Right ventricle myocardium superior (tissue), 1 donor: ENCODE results near the gene TUNAR. TPM values are rescaled to one million over a fixed set of nuclear protein-coding genes. Genes with fewer than 3 reads are reported as not detected.

Experiments used
- ATAC-seq: fragments of 200-7000 bp; cut with Tn5 transposase; one replicate; pipeline ENCODE4 v1.9.1; 2020; ENCODE audit warnings: mild to moderate bottlenecking; ENCODE audit not compliant: poor library complexity
- DNase-seq: peaks from one replicate; pipeline ENCODE4 v3.0.0-alpha.2; 2020
- intact Hi-C: fragments of 100-400 bp; cut with DNase I; formaldehyde crosslinking; loops from one replicate; pipeline ENCODE4 v1.11.2; 2022
- total RNA-seq: library from RNA; stranded (reverse); fragmentation: NEBNext Ultra II Directional; extraction: Animal tissue kit (Norgen Biotek cat#: 25700); gene quantifications from one replicate; pipeline ENCODE4 v1.2.1, GENCODE V29; 2021
- donor health status: DM: no; HTN: yes; CAD: no; lungs with severe emphysema.

Gene TUNAR
- total RNA-seq, 1 donor from 2014 or later = not detected

DNA sequence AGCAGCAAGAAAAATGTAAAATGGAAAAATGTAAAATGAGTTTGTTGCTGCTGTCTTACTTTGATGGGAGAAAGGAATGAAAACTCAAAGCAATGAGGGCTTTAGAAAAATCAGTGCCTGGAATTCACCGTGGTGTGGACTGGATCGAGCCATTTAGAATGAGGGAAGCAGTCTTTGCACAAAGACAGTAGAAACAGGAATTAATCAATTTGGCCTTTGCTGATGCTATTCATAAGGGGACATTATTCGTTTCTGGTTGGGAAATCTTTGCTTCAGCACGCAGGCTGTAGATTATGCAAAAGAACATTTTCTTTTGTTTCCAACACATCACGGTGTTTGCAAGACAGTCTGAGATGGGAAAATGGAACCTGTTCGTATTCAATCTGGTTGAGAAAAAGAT is 6.9 kb upstream of the TUNAR start:
- DNase-seq (no peak), ATAC-seq (no peak)
- intact Hi-C loops = no loop called here

DNA sequence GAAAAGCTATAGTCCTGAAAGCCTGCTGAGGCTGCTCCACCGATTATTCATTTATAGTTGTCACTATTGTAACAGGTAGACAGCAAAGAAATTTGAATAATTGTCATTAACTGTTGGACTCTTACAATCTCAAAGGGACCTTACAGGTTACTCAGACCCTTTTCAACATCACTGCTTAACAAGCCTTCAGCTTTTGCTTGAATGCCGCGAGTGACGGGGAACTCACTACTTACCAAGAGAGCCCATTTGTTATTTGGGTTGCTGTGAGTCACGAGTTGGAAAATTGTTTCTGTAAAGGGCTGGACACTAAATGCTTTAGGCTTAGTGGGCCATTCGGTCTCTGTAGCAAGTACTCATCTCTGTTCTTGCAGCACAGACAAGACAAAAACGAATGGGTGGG is 5.9 kb upstream of the TUNAR start:
- intact Hi-C loops = no loop called here
- DNase-seq (no peak), ATAC-seq (no peak)

DNA sequence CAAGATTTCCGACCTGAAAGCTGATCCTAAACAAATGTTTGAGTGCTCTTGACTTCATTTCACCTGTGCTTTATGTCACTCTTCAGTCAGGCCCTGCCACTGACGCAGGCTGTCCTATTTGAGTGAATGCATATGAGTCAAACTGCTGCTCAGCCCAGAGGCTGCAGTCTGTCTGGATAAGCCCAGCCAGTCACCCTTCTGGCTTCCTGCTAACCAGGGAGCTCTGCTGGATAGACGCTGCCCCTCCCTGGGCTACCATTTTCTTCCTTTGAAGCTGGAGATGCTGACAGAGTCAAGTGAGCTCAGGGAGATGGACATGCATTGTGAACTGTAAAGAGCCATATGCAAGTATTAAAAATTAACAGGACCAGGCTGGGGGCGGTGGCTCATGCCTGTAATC is 5.1 kb upstream of the TUNAR start:
- no peak for ATAC-seq
- intact Hi-C loops = no loop called here
- DNase-seq = no peak

DNA sequence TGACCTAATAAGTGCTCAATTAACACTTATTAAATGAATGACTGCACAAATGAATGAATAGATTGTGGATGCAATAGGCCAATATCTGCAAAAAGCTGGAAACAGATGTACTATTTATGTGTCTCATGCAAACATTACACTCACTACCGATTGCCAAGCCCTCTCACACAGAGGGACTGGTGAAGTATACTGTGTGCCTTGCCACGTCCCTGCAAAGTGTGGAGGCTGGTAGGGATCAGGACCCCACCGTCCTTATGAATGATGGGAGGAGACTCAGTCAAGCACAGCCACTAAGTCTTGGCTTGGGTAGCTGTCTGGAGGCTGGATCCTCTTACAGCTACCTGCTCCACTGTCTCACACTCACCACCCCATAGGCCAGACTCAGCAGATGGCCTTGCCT is 3.9 kb upstream of the TUNAR start:
- DNase-seq = no peak
- ATAC-seq = no peak
- intact Hi-C loops = no loop called here

DNA sequence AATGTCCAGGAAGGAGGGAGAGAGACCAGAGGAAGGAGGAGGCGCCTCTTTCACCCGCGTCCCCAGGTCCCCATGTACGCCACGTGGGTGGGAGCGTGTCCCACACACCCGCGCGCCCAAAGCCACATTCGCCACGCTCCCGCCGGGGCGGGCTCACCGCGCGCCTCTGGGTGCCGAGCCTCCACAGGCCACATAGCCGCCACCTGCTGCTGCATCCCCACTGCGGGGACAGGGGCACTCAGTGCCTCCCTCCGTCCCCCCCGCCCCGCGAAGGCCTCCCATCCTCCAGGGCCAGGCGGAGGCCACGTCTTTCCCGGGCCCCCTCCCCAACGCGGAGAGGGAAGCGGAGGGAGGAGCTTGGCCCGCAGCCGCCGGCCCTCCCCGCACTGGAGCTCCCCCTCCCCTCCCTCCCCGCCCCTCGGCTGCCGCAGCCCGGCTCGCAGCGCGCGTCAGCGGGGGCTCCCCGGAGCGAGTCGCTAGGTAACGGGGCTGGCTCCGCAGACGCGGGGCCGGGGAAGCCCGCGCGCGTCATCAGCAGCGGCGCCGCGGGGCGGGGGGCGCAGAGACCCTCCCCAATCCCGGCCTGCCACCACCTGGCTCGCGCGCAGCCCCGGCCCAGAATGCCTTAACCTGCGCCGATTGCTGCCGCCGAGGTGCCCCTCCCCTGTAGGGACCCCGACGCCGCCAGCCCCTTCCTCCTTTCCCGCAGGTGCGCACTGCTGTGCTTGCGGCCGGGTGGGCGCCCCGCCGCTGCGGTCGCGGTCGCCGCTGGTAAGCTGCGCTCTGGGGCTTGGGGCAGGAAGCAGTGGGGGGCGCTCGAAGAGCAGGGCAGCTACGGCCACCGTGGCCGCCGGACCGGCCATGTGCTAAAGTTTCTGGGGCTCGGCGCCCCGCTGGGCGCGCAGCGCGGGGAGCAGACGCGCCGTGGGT is 536 bp upstream of the TUNAR start:
- intact Hi-C loops = no loop called here
- DNase-seq (no peak), ATAC-seq (no peak)

DNA sequence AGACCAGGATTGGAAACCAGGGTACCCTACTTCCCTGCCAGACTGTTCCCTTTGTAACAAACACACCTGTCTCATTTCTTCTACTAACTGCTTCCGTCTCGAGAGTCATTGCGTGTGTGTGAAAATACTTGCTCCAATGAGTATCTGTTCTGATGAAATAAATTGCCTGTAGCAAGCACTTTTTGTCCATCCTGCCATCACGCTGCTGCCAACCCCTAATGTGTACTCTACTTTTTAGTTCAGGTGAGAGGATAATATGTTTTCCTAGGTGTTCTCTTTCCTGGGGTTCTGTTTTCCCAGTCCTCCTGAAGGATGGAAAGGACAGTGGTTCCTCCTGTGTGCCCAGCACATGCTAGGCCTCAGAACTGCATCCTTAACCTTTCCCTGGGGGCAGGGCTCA is 1.0 kb downstream of the TUNAR start:
- intact Hi-C loops = no loop called here
- no peak for ATAC-seq

DNA sequence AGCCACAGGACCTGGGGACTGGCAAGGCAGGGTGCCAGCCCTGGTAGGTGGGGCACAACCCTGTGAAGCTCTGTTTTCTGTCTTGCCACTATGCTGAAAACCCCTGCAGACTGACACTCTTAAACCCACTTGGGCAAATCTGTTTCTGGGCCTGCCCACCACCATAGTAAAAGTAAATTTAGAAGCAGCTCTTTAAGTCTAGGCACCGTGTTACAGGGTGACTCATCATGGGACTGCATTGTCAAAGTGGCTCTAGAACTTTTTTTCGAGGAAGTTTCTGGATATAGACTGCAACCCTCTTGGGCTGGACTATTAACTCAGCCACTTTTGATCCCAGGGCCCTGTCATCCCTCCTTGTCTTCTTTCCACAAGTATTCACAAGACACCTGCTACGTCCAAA is 7.7 kb downstream of the TUNAR start:
- DNase-seq (no peak), ATAC-seq (no peak)
- intact Hi-C loops = no loop called here

More for the DNA sequence above, 1.0 kb downstream of the TUNAR start:
- DNase-seq = no peak

DNA sequence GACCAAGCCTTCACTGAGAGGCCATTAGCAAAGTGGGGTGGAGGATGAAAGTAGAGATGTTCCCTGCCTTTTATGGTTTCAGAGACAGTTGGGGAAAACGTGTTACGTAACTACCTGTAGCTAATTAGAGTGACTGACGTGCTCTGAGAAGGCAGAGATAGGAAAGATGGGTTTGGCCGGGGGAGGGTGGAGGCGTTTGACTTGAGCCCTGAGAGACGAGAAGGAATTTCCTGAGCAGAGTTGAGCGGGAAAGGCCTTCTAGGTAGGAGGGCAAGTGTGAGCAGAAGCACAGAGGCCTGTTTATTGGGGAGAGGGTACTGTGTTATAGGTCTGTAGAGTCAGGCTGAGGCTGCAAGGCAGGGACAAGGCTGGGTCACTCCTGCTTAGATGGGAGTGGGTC is 8.6 kb downstream of the TUNAR start:
- intact Hi-C loops = no loop called here
- DNase-seq (no peak), ATAC-seq (no peak)

DNA sequence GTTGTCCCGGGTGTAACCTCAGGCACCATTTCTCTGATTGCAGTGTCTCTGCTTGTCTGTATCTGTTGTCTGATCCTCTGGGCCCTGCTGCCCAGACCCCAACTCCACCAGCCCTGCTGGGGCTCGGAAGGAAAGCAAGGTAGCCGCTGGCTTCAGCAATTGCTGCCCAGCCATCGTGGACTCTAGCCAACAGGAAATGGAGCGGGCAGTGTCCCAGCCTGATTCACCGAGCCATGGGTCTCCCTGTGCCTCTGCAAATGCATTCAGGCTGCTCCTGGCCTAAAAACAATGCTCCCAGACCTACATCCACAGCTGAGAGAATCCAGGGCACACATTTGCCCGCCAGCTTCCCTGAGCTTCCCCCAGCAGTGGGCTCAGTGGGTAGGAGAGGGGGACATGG is 9.2 kb downstream of the TUNAR start:
- no peak for ATAC-seq
- no peak for DNase-seq
- intact Hi-C loops = no loop called here

DNA sequence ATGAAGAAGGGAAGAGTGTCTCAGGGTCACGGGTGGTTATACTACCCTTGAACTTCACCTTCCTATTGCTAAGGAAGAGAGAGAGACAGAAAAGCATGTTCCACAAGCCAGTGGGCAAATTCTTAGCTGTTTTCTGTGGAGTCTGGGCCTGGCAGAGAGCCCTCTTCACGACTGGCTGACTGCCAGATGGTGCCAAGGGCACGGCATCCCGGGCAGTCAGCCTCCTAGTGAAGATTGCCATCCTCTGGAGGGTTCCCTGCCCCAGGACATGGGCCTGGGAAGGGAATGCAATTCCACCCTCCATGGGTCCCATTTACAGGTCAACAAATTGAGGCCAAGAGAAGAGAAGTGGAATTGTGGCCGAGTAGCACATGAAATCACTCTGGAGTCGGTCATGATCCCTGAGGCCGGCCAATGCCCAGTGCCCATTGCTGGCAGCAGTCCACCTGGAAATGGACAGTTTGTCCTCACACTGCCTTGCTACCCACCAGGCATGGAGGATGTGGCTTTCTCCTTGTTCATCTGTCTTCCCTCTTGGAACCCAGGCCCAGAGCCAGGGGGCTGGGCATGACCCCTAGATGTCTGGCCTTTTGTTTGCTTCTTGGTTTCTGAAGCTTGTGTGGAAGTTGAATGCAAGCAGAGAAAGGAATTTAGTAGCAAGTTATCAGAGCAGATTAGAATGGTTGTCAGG is 9.9 kb downstream of the TUNAR start:
- DNase-seq = no peak
- intact Hi-C loops = no loop called here
- no peak for ATAC-seq

DNA sequence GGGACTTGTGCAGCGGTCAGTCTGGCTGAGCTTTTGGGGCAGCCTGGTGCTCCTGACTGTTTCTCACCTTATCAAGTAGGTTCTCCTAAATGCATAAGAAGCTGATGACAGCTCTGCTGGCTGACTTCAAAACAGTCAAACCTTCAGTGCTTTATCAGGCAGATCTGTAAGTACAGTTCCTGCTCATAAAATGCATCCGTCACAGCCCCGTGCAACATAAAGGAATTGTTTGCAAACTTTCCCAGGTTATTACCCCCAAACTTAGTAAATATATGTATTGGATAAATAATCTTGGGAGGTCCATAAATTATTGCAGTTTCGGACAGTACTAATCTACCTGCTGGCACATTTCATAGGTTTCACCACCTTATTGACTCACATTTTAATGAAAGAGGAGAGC is 10.7 kb downstream of the TUNAR start:
- ATAC-seq (no peak), DNase-seq (no peak)
- intact Hi-C loops = no loop called here

DNA sequence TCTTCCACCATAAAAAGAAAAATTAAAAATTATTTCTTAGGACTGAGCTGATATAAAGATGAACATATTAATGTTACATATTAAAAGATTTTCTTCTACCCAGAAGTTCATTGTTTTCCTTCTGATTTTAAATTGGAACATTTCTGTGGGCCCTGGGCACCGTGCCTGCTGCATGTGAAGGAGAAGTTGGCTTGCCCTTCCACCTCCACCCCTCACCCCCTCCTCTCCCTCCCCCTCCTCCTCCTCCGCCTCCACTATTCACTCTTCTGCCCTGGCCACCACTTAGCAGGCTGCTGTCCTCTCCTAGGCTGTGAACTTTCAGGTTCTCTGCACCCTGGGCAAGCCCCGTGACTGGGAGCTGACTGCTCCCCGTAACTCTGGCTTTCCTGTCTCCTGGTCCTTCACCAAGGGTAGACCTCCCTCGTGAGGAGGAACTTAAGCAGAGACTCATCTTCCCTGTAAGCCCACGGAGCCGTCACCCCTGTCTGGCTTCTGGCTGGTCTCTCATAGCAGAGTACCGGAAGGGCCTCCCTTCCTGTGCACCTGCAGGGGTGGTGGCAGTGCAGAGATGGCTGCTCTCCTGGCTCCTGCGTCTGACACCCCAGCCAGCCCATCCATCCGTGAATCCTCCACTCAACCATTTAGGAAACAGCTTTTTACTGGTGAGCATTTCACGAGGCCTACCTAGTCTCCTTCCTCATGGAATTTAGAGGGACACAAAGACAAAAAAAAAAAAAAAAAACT is 12.8 kb downstream of the TUNAR start:
- intact Hi-C loops = no loop called here
- ATAC-seq (no peak), DNase-seq (no peak)

DNA sequence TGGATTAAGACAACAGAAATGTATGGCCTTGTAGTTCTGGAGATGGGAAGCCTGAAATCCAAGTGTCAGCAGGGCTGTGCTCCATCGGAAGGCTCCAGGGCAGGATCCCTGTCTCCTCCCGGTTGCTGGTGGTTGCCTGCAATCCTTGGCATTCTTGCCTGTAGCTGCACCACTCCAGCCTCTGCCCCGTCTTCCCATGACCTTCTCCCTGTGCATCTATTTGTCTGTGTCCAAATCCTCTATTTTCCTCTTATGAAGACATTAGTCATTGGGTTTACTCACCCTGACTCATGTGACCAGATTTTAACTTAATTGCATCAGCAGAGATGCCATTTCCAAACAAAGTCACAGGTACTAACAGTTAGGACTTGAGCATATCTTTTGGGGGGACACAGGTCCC is 15.1 kb downstream of the TUNAR start:
- DNase-seq (no peak), ATAC-seq (no peak)
- intact Hi-C loops = no loop called here

DNA sequence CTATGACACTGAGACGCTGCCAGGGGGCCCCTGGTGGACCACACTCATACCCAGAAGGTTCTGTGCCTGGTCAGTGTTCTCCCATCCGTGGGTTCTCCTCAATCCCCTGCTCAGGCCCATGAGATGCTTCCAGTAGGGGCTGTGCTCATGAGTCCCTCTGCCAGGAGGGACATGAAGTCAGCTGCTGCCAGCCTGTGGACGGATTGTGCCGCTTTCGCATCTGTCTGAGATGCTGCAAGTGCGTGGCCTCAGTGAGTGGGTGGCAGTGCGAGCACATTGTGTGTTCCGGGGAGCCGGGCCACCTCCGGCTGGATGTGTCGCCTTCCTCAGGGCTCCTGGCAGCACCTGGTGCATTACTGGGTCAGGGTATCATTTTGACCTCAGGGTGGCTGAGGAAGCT is 15.5 kb downstream of the TUNAR start:
- ATAC-seq (no peak), DNase-seq (no peak)
- intact Hi-C loops = no loop called here

DNA sequence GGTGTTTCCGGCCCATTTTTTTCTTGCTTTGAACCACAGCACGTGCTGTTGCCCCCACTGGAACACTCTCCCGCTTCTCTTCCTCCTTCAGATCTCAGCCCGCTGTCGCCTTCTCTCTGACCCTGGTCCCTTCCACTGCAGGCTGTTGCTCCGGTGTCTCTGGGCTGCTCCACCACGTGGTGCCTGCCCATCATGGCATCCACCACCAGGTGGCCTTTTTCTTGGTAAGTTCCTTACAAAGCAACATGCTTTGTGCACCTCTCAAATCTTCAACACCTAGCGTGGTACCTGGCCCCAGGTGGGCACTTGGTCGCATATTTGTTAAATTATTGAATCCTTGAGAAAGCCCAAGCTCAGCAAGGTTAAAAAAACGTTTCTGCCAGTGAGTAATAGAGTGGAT is 19.1 kb downstream of the TUNAR start:
- intact Hi-C loops = no loop called here
- ATAC-seq = no peak
- no peak for DNase-seq

DNA sequence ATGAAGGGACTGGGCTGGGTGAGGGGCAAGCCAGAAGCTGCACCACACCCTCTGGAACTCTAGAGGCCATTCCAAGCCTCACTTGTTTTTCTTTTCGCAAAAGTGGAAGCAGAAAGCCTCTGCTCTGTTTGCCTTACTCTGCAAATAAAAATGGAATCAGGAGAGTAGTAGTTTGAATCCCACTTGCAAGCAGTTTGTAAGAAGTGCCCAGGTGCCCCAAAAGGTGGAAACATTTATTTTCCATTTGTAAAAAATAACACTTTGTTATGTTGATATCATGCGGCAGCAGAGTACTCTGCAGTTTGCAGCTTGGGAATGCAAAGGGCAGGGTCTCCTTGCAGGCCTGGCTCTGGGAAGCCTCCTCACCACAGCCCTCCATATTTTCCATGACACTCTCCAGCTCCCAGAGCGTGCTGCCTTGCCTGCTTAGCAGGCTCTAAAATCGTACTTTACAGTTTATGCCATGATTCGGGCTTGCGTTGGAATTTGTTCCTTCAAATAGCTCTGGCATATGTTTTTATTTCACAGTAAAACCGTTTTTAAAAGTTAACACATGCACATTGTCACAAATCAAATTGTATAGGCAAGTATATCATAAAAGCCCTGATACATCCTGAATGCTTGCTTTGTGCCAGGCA is 20.0 kb downstream of the TUNAR start:
- no peak for ATAC-seq
- intact Hi-C loops = no loop called here
- DNase-seq = no peak

DNA sequence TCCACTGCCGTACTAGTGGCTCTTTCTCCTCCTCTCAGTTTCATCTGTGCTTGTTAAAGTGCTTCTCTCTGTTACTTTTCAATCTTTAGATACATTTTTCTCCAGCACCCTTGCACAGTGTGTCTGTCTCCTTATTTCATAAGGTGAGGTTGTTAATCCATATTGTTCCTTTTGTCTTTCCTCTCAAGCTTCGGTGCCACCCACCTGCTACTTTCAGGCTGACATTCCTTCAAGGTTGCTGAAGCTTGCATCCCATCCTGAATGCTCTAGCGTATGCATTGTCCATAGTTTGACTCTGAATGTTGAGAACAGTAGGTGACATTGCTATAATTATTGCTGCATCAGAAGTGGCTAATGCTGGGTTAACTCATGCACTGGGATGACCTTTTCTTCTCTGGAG is 20.6 kb downstream of the TUNAR start:
- ATAC-seq (no peak), DNase-seq (no peak)
- intact Hi-C loops = no loop called here

DNA sequence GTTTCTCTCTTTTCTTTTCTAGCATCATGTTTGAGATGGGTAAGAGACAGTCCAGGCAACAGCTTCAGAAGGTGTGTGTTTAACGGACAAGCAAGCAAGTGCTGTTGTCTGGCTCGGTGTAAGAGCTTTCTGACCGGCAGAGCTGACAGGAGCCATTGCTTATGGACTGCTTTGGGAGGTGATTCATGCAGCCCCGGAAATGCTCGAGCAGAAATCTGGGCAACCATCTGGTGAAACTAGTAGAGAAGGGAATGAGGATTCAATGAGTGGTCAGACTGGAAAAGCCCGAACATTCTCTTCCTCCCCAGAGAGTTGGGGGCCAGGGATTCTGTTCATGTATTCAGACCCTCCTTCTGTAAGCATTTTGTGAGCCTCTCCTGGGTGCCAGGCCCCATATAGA is 24.4 kb downstream of the TUNAR start:
- DNase-seq (no peak), ATAC-seq (no peak)
- intact Hi-C loops = no loop called here

DNA sequence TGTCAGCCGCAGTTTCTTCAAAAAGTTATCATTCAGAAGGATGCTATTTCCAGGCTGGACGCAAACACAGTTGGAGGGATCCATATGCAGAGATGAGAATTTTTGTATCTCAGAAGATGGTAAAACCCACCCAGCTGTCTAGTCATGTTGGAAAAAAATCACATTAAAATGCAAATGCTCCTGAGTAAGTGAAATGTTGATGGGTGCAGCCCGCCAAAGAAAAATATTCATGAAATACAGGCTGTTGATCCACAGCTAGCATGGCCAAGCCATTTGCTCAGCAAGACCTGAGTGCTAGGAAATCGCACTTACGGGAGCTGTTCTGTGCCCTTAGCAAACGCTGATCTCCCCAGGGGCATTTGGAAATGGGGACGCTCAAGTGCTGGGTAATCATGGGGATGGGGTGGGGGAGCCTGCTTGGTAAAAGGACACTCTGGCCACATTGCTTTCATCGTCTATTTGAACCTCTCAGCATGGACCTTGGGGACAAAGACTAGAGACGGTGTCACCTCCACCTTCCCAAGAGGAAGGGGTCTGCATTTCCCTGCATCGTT is 25.7 kb downstream of the TUNAR start:
- intact Hi-C loops = no loop called here
- no peak for ATAC-seq
- no peak for DNase-seq
